ENCODE results near the gene IL6R.

IL6R gene

GRCh38 chr1:154517661-154518060 lies 112.5 kb downstream of the IL6R start:
- Histone ChIP-seq H3K27me3 (ENCODE audit: insufficient read depth, poor library complexity, severe bottlenecking) (peaks cover 2% of the 10 kb centered on the region), H3K4me3 (replicated peaks; ENCODE audit: insufficient read depth, low read length) (no peak overlapping the region)
- TF ChIP-seq POLR2AphosphoS5 (IDR thresholded peaks at IDR 0.05; ENCODE audit: low read depth): no peak
- TF ChIP-seq CTCF (IDR thresholded peaks at IDR 0.05; ENCODE audit: insufficient read depth, low read length): no peak
- TF ChIP-seq SPI1 (IDR thresholded peaks at IDR 0.05; ENCODE audit: borderline replicate concordance, low read depth): no peak
- TF ChIP-seq GABPA (IDR thresholded peaks at IDR 0.05; ENCODE audit: low read depth): no peak
- no peak for TF ChIP-seq REST (IDR thresholded peaks at IDR 0.05; ENCODE audit: insufficient replicate concordance, low read depth)

More at GRCh38 chr1:154517661-154518060, 112.5 kb downstream of the IL6R start:
- no peak overlapping the region for H3K27ac ChIP-seq (replicated peaks)
- no peak for DNase-seq (ENCODE audit: low read depth in 1 of 2, low spot score in 1 of 2)
